RWPE2 (cell line): ENCODE results near the gene CRYBB1.

ENCODE experiments used
- ATAC-seq: fragments of 200-7000 bp; cut with Tn5 transposase; 3 replicates; pipeline ENCODE4 v1.9.1; 2021; ENCODE audit warnings: low read depth
- DNase-seq: peaks from one replicate; pipeline ENCODE4 v3.0.0-alpha.2; 2020; ENCODE audit warnings: low spot score
- H3K27ac ChIP-seq: fragments of 450-650 bp; 2 replicates; pipeline ENCODE4 v1.5.1; 2017; ENCODE audit warnings: mild to moderate bottlenecking; ENCODE audit not compliant: poor library complexity, severe bottlenecking
- H3K27me3 ChIP-seq: fragments of 250-450 bp; sonication (Bioruptor Pico); 2 replicates; pipeline ENCODE4 v1.5.1; 2021; ENCODE audit warnings: mild to moderate bottlenecking, moderate library complexity; ENCODE audit not compliant: insufficient read depth, poor library complexity, severe bottlenecking
- H3K36me3 ChIP-seq: fragments of 250-450 bp; sonication (Bioruptor Pico); 2 replicates; pipeline ENCODE4 v1.5.1; 2020; ENCODE audit warnings: low read depth, mild to moderate bottlenecking, moderate library complexity
- H3K4me1 ChIP-seq: fragments of 250-450 bp; sonication (Bioruptor Pico); 2 replicates; pipeline ENCODE4 v1.5.1; 2021; ENCODE audit warnings: mild to moderate bottlenecking, moderate library complexity; ENCODE audit not compliant: insufficient read depth, poor library complexity, severe bottlenecking
- H3K4me3 ChIP-seq: fragments of 250-450 bp; sonication (Bioruptor Pico); 2 replicates; pipeline ENCODE4 v1.5.1; 2021; ENCODE audit warnings: mild to moderate bottlenecking, moderate library complexity; ENCODE audit not compliant: severe bottlenecking
- H3K9me3 ChIP-seq: fragments of 250-450 bp; sonication (Bioruptor Pico); 2 replicates; pipeline ENCODE4 v1.5.1; 2021; ENCODE audit warnings: mild to moderate bottlenecking, moderate library complexity; ENCODE audit not compliant: severe bottlenecking
- CTCF ChIP-seq: fragments of 450-650 bp; IDR thresholded peaks from one replicate; pipeline ENCODE4 v1.5.1; 2017; ENCODE audit warnings: mild to moderate bottlenecking, moderate library complexity; ENCODE audit not compliant: poor library complexity, severe bottlenecking

CRYBB1 gene

DNA sequence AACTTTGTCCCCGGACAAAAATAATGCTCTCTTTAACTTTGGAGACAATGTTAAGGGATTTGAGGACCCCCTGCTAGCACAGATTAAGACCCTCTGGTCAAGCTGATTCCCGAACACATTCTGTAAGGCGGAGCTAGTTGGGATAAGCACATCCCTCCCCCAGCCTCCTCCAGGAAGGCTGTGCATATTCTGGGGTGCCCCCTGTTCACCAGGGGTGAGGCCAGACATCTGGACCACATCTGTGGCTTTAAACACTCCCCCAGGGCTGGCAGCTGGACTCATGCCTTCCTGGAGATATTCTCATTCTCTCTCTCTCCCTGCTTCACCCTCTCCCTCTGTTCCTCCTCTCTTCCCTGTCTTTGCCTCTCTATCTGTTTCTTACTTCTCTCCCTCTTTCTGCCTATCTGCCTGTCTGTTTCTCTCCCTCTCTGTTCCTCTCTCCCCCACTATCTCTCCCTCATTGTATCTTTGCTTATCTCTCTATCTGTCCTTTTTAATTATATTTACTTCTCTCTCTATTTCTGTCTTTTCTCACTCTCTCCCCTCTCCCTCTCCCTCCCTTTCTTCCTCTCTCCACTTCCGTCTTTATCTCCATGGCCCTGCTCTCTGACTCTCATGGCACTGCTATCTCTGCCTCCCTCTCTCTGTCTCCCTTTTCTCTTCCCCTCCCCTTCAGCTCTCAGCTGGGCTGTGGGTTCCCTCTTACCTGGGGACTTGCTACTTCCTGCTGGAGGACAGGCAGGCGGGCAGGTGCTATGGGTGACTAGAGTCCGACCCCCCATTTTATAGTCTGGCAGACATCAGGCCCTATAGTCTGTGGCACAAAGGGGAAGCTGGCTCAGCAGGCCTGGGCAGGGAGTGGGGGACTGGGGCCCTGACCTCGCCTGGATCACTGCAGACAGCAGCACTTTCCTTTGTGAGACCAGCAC, at the start of gene CRYBB1:
TSS of gene CRYBB1 (minus strand) at position 757 of the 929 bp plus-strand sequence. CDS start 1,708 bp downstream, outside the sequence.
- no peak for TF ChIP-seq CTCF
- H3K4me1 ChIP-seq = no peaks in the 10 kb centered on the region
- ATAC-seq (no peak), DNase-seq (no peak)
- H3K9me3 ChIP-seq = no peaks in the 10 kb centered on the region
- H3K4me3 ChIP-seq = no peak within 1 kb of the TSS
- no peaks in the 10 kb centered on the region for H3K36me3 ChIP-seq
- no peaks in the 10 kb centered on the region for H3K27me3 ChIP-seq
- no peak within 1 kb of the TSS for H3K27ac ChIP-seq

DNA sequence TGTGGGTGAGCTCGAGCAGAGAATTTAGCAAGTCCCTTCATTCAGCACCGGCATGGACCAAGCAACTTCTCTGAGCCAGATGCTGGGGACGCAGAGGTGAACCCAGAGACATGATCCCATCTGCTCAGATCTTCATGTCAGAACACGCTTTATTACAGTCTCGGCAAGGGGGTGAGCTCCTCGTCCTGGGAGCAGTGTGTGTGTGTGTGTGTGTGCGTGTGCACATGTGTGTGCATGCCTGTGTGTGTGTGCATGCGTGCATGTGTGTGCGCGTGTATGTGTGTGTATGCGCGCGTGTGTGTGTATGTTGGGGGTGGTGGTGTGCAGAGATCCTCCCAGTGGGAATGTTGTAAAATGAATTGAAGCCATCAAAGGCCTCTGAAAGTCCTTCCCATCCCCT, 49.3 kb upstream of the CRYBB1 start:
- H3K27ac ChIP-seq = no peak overlapping the region

DNA sequence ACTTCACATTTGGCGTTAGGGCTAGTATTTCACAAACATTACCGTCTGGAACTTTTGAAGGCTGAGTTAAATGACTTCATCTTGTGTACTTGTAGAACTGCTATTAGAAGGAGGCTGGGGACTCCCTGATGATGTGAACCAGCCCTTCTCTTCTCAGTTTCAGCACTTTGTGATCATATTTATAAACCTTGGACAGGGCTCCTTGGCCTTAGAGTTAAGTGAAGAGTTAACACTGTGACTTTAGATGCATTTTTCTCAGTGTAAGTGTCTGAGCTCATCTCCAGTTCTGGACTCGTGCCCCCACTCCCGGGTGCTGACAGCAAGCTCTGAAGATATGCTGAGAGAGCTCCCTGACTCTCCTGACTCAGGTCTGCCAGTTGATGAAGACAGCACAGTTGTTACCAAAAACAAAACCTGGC, 48.0 kb upstream of the CRYBB1 start:
- no peaks in the 10 kb centered on the region for H3K36me3 ChIP-seq

More for the DNA sequence above, 49.3 kb upstream of the CRYBB1 start:
- H3K27me3 ChIP-seq = no peaks in the 10 kb centered on the region
- no peaks in the 10 kb centered on the region for H3K36me3 ChIP-seq
- ATAC-seq (no peak), DNase-seq (no peak)
- no peaks in the 10 kb centered on the region for H3K9me3 ChIP-seq
- TF ChIP-seq CTCF = no peak
- H3K4me1 ChIP-seq = peaks cover 11% of the 10 kb centered on the region
- no peak overlapping the region for H3K4me3 ChIP-seq

DNA sequence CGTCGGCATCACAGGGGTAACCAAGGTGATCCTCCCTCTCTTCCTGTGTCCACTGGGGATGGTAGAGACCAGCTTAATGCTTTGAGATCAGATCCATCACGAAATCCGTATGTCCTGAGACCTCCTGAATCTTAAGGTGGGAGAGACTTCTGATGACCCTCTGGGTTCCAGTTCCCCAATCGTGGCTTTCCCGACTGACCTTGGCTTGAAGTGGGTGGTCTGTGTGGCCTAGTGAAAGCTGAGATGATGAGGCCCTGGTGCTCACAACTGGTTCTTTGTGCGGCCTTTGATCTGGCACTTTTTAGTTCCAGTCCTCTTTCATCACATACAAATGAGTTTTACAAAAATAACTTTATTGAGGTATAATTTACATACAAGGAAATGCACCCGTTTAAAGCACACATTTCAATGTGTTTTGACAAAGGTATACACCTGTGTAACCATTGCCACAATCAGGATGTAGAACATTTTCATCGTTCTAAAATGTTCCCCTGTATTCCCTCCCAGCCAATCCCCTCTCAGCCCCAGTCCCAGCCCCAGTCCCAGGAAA, 45.6 kb upstream of the CRYBB1 start:
- DNase-seq = no peak
- H3K36me3 ChIP-seq = no peaks in the 10 kb centered on the region
- no peak for ATAC-seq
- no peak overlapping the region for H3K27ac ChIP-seq
- no peak for TF ChIP-seq CTCF
- peaks cover 10% of the 10 kb centered on the region for H3K4me1 ChIP-seq
- no peak overlapping the region for H3K4me3 ChIP-seq
- no peaks in the 10 kb centered on the region for H3K9me3 ChIP-seq
- peaks cover 2% of the 10 kb centered on the region for H3K27me3 ChIP-seq

More for the DNA sequence above, 48.0 kb upstream of the CRYBB1 start:
- H3K9me3 ChIP-seq = no peaks in the 10 kb centered on the region
- no peaks in the 10 kb centered on the region for H3K27me3 ChIP-seq
- peak; percentile 55 for TF ChIP-seq CTCF
- no peak overlapping the region for H3K27ac ChIP-seq
- peaks cover 4% of the 10 kb centered on the region for H3K4me1 ChIP-seq
- ATAC-seq = 0 out of 3 replicates have a peak, but pooled peaks have one; percentile 6
- H3K4me3 ChIP-seq = no peak overlapping the region
- DNase-seq = no peak
